HG03457 (cell line): ENCODE measurements around the gene ASB7.
"Not testable (repeated sequence)": the region's sequence is repeated elsewhere in the genome, so short reads cannot be mapped to it uniquely, and the experiment has no call there.

Experiments used
- ATAC-seq: cut with Tn5 transposase; IDR thresholded peaks from one replicate; pipeline ENCODE4 v1.9.1; 2021; ENCODE audit warnings: moderate number of reproducible peaks; ENCODE audit not compliant: unreplicated experiment

Gene ASB7

GRCh38 chr15:100602064-100602822, at the start of gene ASB7, which contains the start of gene LINS1:
Gene ASB7 (plus strand): TSS chr15:100602589. CDS start chr15:100612217, 9,628 bp downstream.
Gene LINS1 (minus strand): TSS chr15:100602184. CDS start chr15:100580842, 21,342 bp downstream.
- peak; percentile 84 for ATAC-seq

- ATAC-seq = no peak
Observed at GRCh38 chr15:100553468-100553867, 48.9 kb upstream of the ASB7 start.

- no peak for ATAC-seq
Observed at GRCh38 chr15:100558771-100559254, 43.6 kb upstream of the ASB7 start.

- no peak for ATAC-seq
Observed at GRCh38 chr15:100559330-100559729, 43.1 kb upstream of the ASB7 start.

- ATAC-seq = no peak
Observed at GRCh38 chr15:100560323-100560722, 42.1 kb upstream of the ASB7 start.

- ATAC-seq = no peak
Observed at GRCh38 chr15:100565591-100565990, 36.8 kb upstream of the ASB7 start.

- no peak for ATAC-seq
Observed at GRCh38 chr15:100566850-100567628, 35.4 kb upstream of the ASB7 start.

- no peak for ATAC-seq
Observed at GRCh38 chr15:100569391-100569790, 33.0 kb upstream of the ASB7 start.

GRCh38 chr15:100570275-100570674, 32.1 kb upstream of the ASB7 start:
- no peak for ATAC-seq

- ATAC-seq = no peak
Observed at GRCh38 chr15:100570735-100571313, 31.6 kb upstream of the ASB7 start.

- no peak for ATAC-seq
Observed at GRCh38 chr15:100571592-100572167, 30.7 kb upstream of the ASB7 start.

- ATAC-seq = no peak
Observed at GRCh38 chr15:100572362-100572983, 29.9 kb upstream of the ASB7 start.

GRCh38 chr15:100573526-100573925, 28.9 kb upstream of the ASB7 start:
- ATAC-seq = no peak

GRCh38 chr15:100580414-100580813, 22.0 kb upstream of the ASB7 start:
- ATAC-seq = no peak

- no peak for ATAC-seq
Observed at GRCh38 chr15:100588638-100589242, 13.6 kb upstream of the ASB7 start.

- not testable (repeated sequence) for ATAC-seq
Observed at GRCh38 chr15:100591163-100591562, 11.2 kb upstream of the ASB7 start.

GRCh38 chr15:100591835-100592234, 10.6 kb upstream of the ASB7 start:
- ATAC-seq = no peak

GRCh38 chr15:100592898-100593297, 9.5 kb upstream of the ASB7 start:
- no peak for ATAC-seq

- no peak for ATAC-seq
Observed at GRCh38 chr15:100593431-100593830, 9.0 kb upstream of the ASB7 start.

GRCh38 chr15:100595964-100596363, 6.4 kb upstream of the ASB7 start:
- no peak for ATAC-seq
